HG03135 (cell line): Measurements from ENCODE around the gene TARS3.
"Not testable (repeated sequence)": the region's sequence is repeated elsewhere in the genome, so short reads cannot be mapped to it uniquely, and the experiment has no call there.

ENCODE experiments used
- ATAC-seq: cut with Tn5 transposase; IDR thresholded peaks from one replicate; pipeline ENCODE4 v1.9.1; 2021; ENCODE audit warnings: mild to moderate bottlenecking, moderate library complexity; ENCODE audit not compliant: unreplicated experiment

TARS3 gene

GRCh38 chr15:101723874-101724674 is at the start of gene TARS3:
Gene TARS3 (minus strand): TSS chr15:101724473. CDS start chr15:101724387, 86 bp downstream.
- peak; percentile 79 for ATAC-seq

- no peak for ATAC-seq
These were observed 49.3 kb upstream of the TARS3 start for GRCh38 chr15:101773496-101774100.

- no peak for ATAC-seq
These were observed 48.6 kb upstream of the TARS3 start for GRCh38 chr15:101772921-101773320.

GRCh38 chr15:101767083-101767640 is 42.9 kb upstream of the TARS3 start:
- not testable (repeated sequence) for ATAC-seq

- no peak for ATAC-seq
These were observed 41.6 kb upstream of the TARS3 start for GRCh38 chr15:101765772-101766456.

GRCh38 chr15:101765340-101765671 is 41.0 kb upstream of the TARS3 start:
- not testable (repeated sequence) for ATAC-seq

GRCh38 chr15:101764669-101765339 is 40.5 kb upstream of the TARS3 start:
- ATAC-seq: not testable (repeated sequence)

- peak; percentile 30 for ATAC-seq
These were observed 22.4 kb upstream of the TARS3 start for GRCh38 chr15:101746716-101747082.

GRCh38 chr15:101734837-101735236 is 10.6 kb upstream of the TARS3 start:
- ATAC-seq: not testable (repeated sequence)

GRCh38 chr15:101733545-101733944 is 9.3 kb upstream of the TARS3 start:
- no peak for ATAC-seq

- no peak for ATAC-seq
These were observed 8.5 kb upstream of the TARS3 start for GRCh38 chr15:101732772-101733171.

- ATAC-seq: no peak
These were observed 7.5 kb upstream of the TARS3 start for GRCh38 chr15:101731746-101732145.

GRCh38 chr15:101727186-101727585 is 2.9 kb upstream of the TARS3 start:
- no peak for ATAC-seq

- ATAC-seq: no peak
These were observed 800 bp upstream of the TARS3 start for GRCh38 chr15:101725073-101725472.

- ATAC-seq: no peak
These were observed 367 bp upstream of the TARS3 start for GRCh38 chr15:101724675-101725005.

- ATAC-seq: peak; percentile 44
These were observed 951 bp downstream of the TARS3 start for GRCh38 chr15:101723171-101723873.

- ATAC-seq: no peak
These were observed 5.4 kb downstream of the TARS3 start for GRCh38 chr15:101718896-101719295.

GRCh38 chr15:101712078-101712477 is 12.2 kb downstream of the TARS3 start:
- no peak for ATAC-seq

- no peak for ATAC-seq
These were observed 13.5 kb downstream of the TARS3 start for GRCh38 chr15:101710806-101711205.

GRCh38 chr15:101709466-101709865 is 14.8 kb downstream of the TARS3 start:
- no peak for ATAC-seq

GRCh38 chr15:101707983-101708382 is 16.3 kb downstream of the TARS3 start:
- no peak for ATAC-seq
